HepG2 (cell line): ENCODE measurements around the gene SRRM3. TPM values are rescaled to one million over a fixed set of nuclear protein-coding genes. Genes with fewer than 3 reads are reported as not detected.
A peak's percentile ranks its signal among the peaks of the same experiment; 100 is the strongest.

Source experiments
- ATAC-seq: fragments of 200-7000 bp; cut with Tn5 transposase; 3 replicates; pipeline ENCODE4 v1.9.1; 2020; ENCODE audit warnings: mild to moderate bottlenecking, moderate library complexity
- BruUV-seq: library from RNA; stranded (reverse); fragments of 400-500 nt; replicated peaks from 2 replicates; lab custom pipeline; 2021; lab: Mats Ljungman, UMichigan
- CTCF ChIA-PET: fragments of 300-600 bp; formaldehyde crosslinking; extraction: SDS; loops from one replicate; lab custom pipeline; 2021; ENCODE audit warnings: low total read pairs, inconsistent platforms, low intra/inter-chr PET ratio; lab: Yijun Ruan, JAX
- POLR2A ChIA-PET: fragments of 350-600 bp; sonication (Branson Sonifier 250); formaldehyde crosslinking; loops from one replicate; lab custom pipeline; 2020; ENCODE audit warnings: antibody characterized with exemption, inconsistent platforms; lab: Yijun Ruan, JAX
- DNase-seq: peaks from one replicate; pipeline ENCODE4 v3.0.0-alpha.2; 2015; ENCODE audit warnings: low spot score
- FAIRE-seq: peaks from 3 replicates; lab custom pipeline; 2011; peaks lifted over from hg19 to GRCh38; lab: Jason Lieb, UNC
- H2AFZ ChIP-seq: one replicate; pipeline ENCODE4 v1.6.1; 2011; ENCODE audit warnings: low read length, inconsistent platforms
- H3K27ac ChIP-seq: fragments of 300-600 bp; 3 replicates; pipeline ENCODE4 v1.8.0; 2011; ENCODE audit warnings: mixed run types, mild to moderate bottlenecking, mixed read lengths, low read length, inconsistent platforms; ENCODE audit not compliant: insufficient read depth; ENCODE audit errors: extremely low read length
- H3K27me3 ChIP-seq, 2 experiments: fragments of 200-600 bp in 1 of 2; 2 replicates in 1 of 2; 3 replicates in 1 of 2; pipeline versions ENCODE4 v1.6.0 to v1.8.0; 2011; ENCODE audit warnings: low read length in 2 of 2, mild to moderate bottlenecking in 2 of 2, moderate library complexity in 2 of 2, inconsistent platforms in 1 of 2; ENCODE audit not compliant: insufficient read depth in 2 of 2, control insufficient read depth in 1 of 2
- H3K36me3 ChIP-seq, 2 experiments: fragments of 200-600 bp in 1 of 2; replicated peaks in 1 of 2; 2 replicates in 1 of 2; 3 replicates in 1 of 2; pipeline versions ENCODE4 v1.5.1 to v1.8.0; 2011; ENCODE audit warnings: low read length in 2 of 2, inconsistent platforms in 1 of 2; ENCODE audit not compliant: insufficient read depth in 2 of 2, control insufficient read depth in 1 of 2
- H3K4me1 ChIP-seq: 2 replicates; pipeline ENCODE4 v1.5.1; 2012; ENCODE audit warnings: low read length, inconsistent platforms; ENCODE audit not compliant: insufficient read depth
- H3K4me2 ChIP-seq: 2 replicates; pipeline ENCODE4 v1.6.0; 2011; ENCODE audit warnings: low read depth, low read length, inconsistent platforms
- H3K4me3 ChIP-seq, 3 experiments: fragments of 200-600 bp in 1 of 3; sonication (generic), shearing (Covaris generic) in 1 of 3; replicated peaks in 1 of 3; 2 replicates each; pipeline ENCODE4 v1.5.1; 2011 to 2016; ENCODE audit warnings: low read length in 3 of 3, inconsistent platforms in 2 of 3, low read depth in 2 of 3, mild to moderate bottlenecking in 2 of 3, control low read depth in 1 of 3, mixed read lengths in 1 of 3; ENCODE audit not compliant: insufficient read depth in 1 of 3
- H3K79me2 ChIP-seq: one replicate; pipeline ENCODE4 v1.6.1; 2011; ENCODE audit warnings: low read length, inconsistent platforms; ENCODE audit not compliant: insufficient read depth
- H3K9ac ChIP-seq: 2 replicates; pipeline ENCODE4 v1.6.0; 2011; ENCODE audit warnings: mild to moderate bottlenecking, low read depth, low read length, inconsistent platforms; ENCODE audit not compliant: insufficient read depth
- H3K9me3 ChIP-seq: 2 replicates; pipeline ENCODE4 v1.5.1; 2012; ENCODE audit warnings: mild to moderate bottlenecking, low read length
- H4K20me1 ChIP-seq: 2 replicates; pipeline ENCODE4 v1.6.0; 2011; ENCODE audit warnings: inconsistent platforms, mild to moderate bottlenecking, low read length, moderate library complexity; ENCODE audit not compliant: insufficient read depth
- CREB1 ChIP-seq, 2 experiments: fragments of 450-650 bp in 1 of 2; IDR thresholded peaks; 2 replicates each; pipeline ENCODE4 v1.6.1; 2016 to 2017; ENCODE audit warnings: control low read depth in 1 of 2, mild to moderate bottlenecking in 1 of 2, missing compliant biosample characterization in 1 of 2, missing genetic modification characterization in 1 of 2
- MAF1 ChIP-seq: sonication (generic); formaldehyde crosslinking; IDR thresholded peaks from 2 replicates; pipeline ENCODE4 v1.5.0; 2020; ENCODE audit warnings: missing genetic modification reagents, borderline replicate concordance
- SOX5 ChIP-seq: IDR thresholded peaks from 2 replicates; pipeline ENCODE4 v1.6.1; 2016; ENCODE audit warnings: borderline replicate concordance
- ZNF768 ChIP-seq: sonication (generic); formaldehyde crosslinking; IDR thresholded peaks from 2 replicates; pipeline ENCODE4 v1.4.0; 2020; ENCODE audit warnings: missing genetic modification reagents
- ZNF839 ChIP-seq: sonication (generic); formaldehyde crosslinking; IDR thresholded peaks from 2 replicates; pipeline ENCODE4 v1.4.0; 2020; ENCODE audit warnings: missing genetic modification reagents, mild to moderate bottlenecking, borderline replicate concordance
- WGBS: methylation state at CpG from one replicate; pipeline ENCODE4 v1.1.6; 2017; ENCODE audit warnings: low lambda C conversion rate; 5-methylcytosine and 5-hydroxymethylcytosine counted together
- in situ Hi-C: cut with HindIII; loops from 2 replicates; pipeline ENCODE4 v1.10.0; 2017; ENCODE audit warnings: low pct_unique_long_range_greater_than_20kb; ENCODE audit not compliant: extremely low pct_ligation_motif_present
- intact Hi-C: fragments of 100-400 bp; cut with micrococcal nuclease; formaldehyde crosslinking; loops from one replicate; pipeline ENCODE4 v1.10.0; 2022; ENCODE audit not compliant: unreplicated experiment
- polyA plus RNA-seq, 8 experiments: library from polyadenylated mRNA; depleted of rRNA in 3 of 8; stranded (reverse) in 7 of 8; unstranded in 1 of 8; fragments of >200 nt; fragmentation: Illumina TruSeq in 4 of 8; extraction: Trizol in 4 of 8; gene quantifications; 2 replicates each; pipeline versions ENCODE4 v1.2.1 to v1.2.3, GENCODE V29; 2011 to 2016; ENCODE audit warnings: low read depth in 4 of 8, missing spikeins in 1 of 8, mixed read lengths in 1 of 8; ENCODE audit not compliant: insufficient read depth in 1 of 8
- total RNA-seq, 5 experiments: library from RNA; depleted of rRNA; stranded (reverse); fragments of >200 nt; fragmentation: Illumina TruSeq; extraction: Trizol; gene quantifications; 2 replicates each; pipeline ENCODE4 v1.2.3, GENCODE V29; 2016; ENCODE audit warnings: low read depth in 1 of 5

Gene SRRM3
- total and polyA plus RNA-seq, 2 of the 13 experiments (the other 11 are each of a cell fraction or from before 2014, with no cell fraction given), result 0.13 to 0.54 TPM

DNA sequence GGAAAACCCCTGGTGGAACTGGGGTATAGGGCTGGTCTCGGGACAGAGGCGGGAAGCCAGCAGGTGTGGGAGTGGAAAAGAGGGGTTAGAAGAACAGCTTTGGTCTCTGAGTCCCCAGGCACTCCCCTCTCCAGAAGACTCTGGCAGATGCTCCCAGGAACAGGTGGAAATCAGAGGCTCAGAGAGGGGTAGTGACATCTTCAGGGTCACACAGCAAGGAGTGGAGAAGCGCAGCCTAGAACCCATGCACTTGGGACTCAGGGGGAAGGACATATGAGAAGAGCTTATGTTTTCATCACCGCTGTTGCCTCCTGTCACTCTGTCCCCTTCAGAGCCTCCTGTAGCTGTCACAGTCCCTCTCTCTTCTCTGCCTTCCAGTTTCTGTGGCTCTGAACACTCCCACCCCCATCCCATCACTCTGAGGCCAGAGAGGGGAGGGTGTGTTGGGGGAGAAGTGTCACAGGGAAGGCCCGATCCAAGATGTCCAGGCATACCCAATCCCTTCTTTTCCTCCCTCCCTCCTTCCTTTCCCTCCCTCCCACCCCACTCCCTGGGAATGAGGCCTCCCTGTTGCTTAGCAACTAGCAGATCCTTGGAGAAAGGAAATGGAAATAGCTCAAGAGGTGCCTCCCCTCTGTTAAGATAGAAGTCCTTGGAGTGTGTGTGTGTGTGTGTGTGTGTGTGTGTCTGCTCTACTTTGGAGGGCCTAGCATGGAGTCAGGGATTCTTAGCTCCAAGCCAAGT, 32.0 kb downstream of the SRRM3 start:
- H3K79me2 ChIP-seq, result no peaks in the 10 kb centered on the region
- 42% methylated on average over 5 of the region's 5 CpGs for WGBS
- H4K20me1 ChIP-seq, result no peaks in the 10 kb centered on the region
- no peaks in the 10 kb centered on the region for H3K9me3 ChIP-seq
- no peak overlapping the region for H2AFZ ChIP-seq
- H3K4me1 ChIP-seq, result peaks cover 65% of the 10 kb centered on the region
- in situ Hi-C loops (no loop called here), intact Hi-C loops (no loop called here)
- POLR2A ChIA-PET, result interaction anchor here (1.0 to 1.5 kb wide), 2 partner anchors 17 to 73 kb away, joined by 3 to 4 read pairs; no protein-coding TSS in a partner anchor
- ATAC-seq (no peak), DNase-seq (no peak), FAIRE-seq (no peak)
- H3K36me3 ChIP-seq, result no peaks in the 10 kb centered on the region
- no peak overlapping the region for H3K9ac ChIP-seq
- no peak overlapping the region for H3K27ac ChIP-seq
- H3K27me3 ChIP-seq, result peaks cover 3 to 6% of the 10 kb centered on the region in 2 experiments; a peak in 3 of 5 replicates
- no peak overlapping the region for H3K4me2 ChIP-seq
- peak; percentile 91 for TF ChIP-seq ZNF768 (CRISPR knock-in tag)
- TF ChIP-seq ZNF839 (CRISPR knock-in tag), result no peak
- TF ChIP-seq, all 625 proteins: peak for 1
- H3K4me3 ChIP-seq, result no peak overlapping the region
- no TSS peak for BruUV-seq
- CTCF ChIA-PET, result no interaction called here

DNA sequence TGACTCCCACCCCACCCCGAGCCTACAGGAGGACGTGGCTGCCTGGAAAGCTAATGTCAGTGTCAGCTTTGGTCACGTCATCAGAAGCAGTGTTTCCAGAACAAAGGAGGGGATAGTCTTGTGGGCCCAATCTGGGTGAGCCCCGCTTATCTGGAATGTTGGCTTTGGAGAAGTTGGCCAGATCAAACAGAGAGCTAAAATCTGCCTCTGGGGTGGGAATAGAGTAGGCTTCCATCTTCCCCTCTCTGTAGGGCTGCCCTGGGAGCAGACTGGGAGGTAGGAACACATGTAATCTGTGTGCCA, 32.5 kb downstream of the SRRM3 start:
- H3K4me1 ChIP-seq, result peaks cover 69% of the 10 kb centered on the region
- DNase-seq, result no peak
- TF ChIP-seq CREB1 (IDR thresholded peaks at IDR 0.05), result peak; percentile 39; the same call in 1 of the 2 replicates
- no peak for TF ChIP-seq CREB1 (CRISPR knock-in tag; IDR thresholded peaks at IDR 0.05)
- TF ChIP-seq SOX5 (CRISPR knock-in tag), result no peak
- TF ChIP-seq MAF1 (CRISPR knock-in tag), result no peak
- FAIRE-seq, result no peak
- H3K79me2 ChIP-seq, result no peaks in the 10 kb centered on the region
- H3K27me3 ChIP-seq, result peaks cover 3 to 6% of the 10 kb centered on the region in 2 experiments; a peak in 3 of 5 replicates
- no peak overlapping the region for H2AFZ ChIP-seq
- no peak for ATAC-seq
- no peaks in the 10 kb centered on the region for H3K9me3 ChIP-seq
- no peaks in the 10 kb centered on the region for H4K20me1 ChIP-seq
- in situ Hi-C loops (no loop called here), intact Hi-C loops (no loop called here)
- WGBS, result 0% methylated on average over 3 of the region's 4 CpGs
- CTCF ChIA-PET, result no interaction called here
- POLR2A ChIA-PET, result interaction anchor here (1.0 to 1.5 kb wide), 2 partner anchors 16 to 72 kb away, joined by 3 to 4 read pairs; no protein-coding TSS in a partner anchor
- H3K9ac ChIP-seq, result no peak overlapping the region
- no peaks in the 10 kb centered on the region for H3K36me3 ChIP-seq
- H3K27ac ChIP-seq, result no peak overlapping the region
- no TSS peak for BruUV-seq
- H3K4me3 ChIP-seq, result no peak overlapping the region
- no peak overlapping the region for H3K4me2 ChIP-seq
